SK-N-SH (cell line): Measurements from ENCODE around the gene LRP6. TPM values are rescaled to one million over a fixed set of nuclear protein-coding genes. Genes with fewer than 3 reads are reported as not detected.

ENCODE experiments used
- CTCF ChIA-PET: fragments of 300-600, 350-600 bp; formaldehyde crosslinking; extraction: SDS; loops from one replicate; lab custom pipeline; 2021; lab: Yijun Ruan, JAX
- POLR2A ChIA-PET: fragments of 350-600 bp; sonication (Branson Sonifier 250); formaldehyde crosslinking; extraction: SDS; loops from one replicate; lab custom pipeline; 2020; ENCODE audit warnings: antibody characterized with exemption, inconsistent platforms; lab: Yijun Ruan, JAX
- DNase-seq: peaks from one replicate; pipeline ENCODE4 v3.0.0; 2012
- H2AFZ ChIP-seq: fragments of 200-600 bp; sonication (generic); 2 replicates; pipeline ENCODE4 v1.8.1; 2016; ENCODE audit warnings: antibody characterized with exemption, mild to moderate bottlenecking, low read depth
- H3F3A ChIP-seq: fragments of 200-600 bp; sonication (generic); replicated peaks from 2 replicates; pipeline ENCODE3; 2016; ENCODE audit warnings: antibody characterized with exemption, mild to moderate bottlenecking; ENCODE audit not compliant: insufficient read depth
- H3K27ac ChIP-seq, 2 experiments: fragments of 200-500 bp in 1 of 2; fragments of 200-600 bp in 1 of 2; sonication (Bioruptor generic) in 1 of 2; sonication (generic), shearing (Covaris generic) in 1 of 2; 2 replicates each; pipeline versions ENCODE4 v1.5.1 to v1.6.1; 2014 to 2016; ENCODE audit warnings: low read depth in 2 of 2, inconsistent platforms in 1 of 2, low read length in 1 of 2, mild to moderate bottlenecking in 1 of 2, mixed read lengths in 1 of 2
- H3K27me3 ChIP-seq: fragments of 200-600 bp; sonication (generic), shearing (Covaris generic); 2 replicates; pipeline ENCODE4 v1.6.1; 2016; ENCODE audit warnings: mixed run types; ENCODE audit not compliant: insufficient read depth
- H3K36me3 ChIP-seq, 2 experiments: fragments of 200-500 bp in 1 of 2; fragments of 200-600 bp in 1 of 2; sonication (Bioruptor generic) in 1 of 2; sonication (generic) in 1 of 2; replicated peaks in 1 of 2; 2 replicates each; pipeline versions ENCODE3 to v1.5.1; 2014 to 2016; ENCODE audit warnings: low read length in 1 of 2, mild to moderate bottlenecking in 1 of 2; ENCODE audit not compliant: insufficient read depth in 2 of 2, control insufficient read depth in 1 of 2
- H3K4me1 ChIP-seq, 2 experiments: fragments of 200-500 bp in 1 of 2; fragments of 200-600 bp in 1 of 2; sonication (Bioruptor generic) in 1 of 2; sonication (generic), shearing (Covaris generic) in 1 of 2; 2 replicates each; pipeline versions ENCODE4 v1.5.1 to v1.6.1; 2014 to 2016; ENCODE audit warnings: low read depth in 1 of 2, low read length in 1 of 2, mixed run types in 1 of 2; ENCODE audit not compliant: insufficient read depth in 2 of 2, control insufficient read depth in 1 of 2
- H3K4me2 ChIP-seq: fragments of 200-600 bp; sonication (generic), shearing (Covaris generic); 2 replicates; pipeline ENCODE4 v1.6.1; 2017; ENCODE audit warnings: mixed run types
- H3K4me3 ChIP-seq, 2 experiments: fragments of 200-500 bp in 1 of 2; fragments of 200-600 bp in 1 of 2; sonication (Bioruptor generic) in 1 of 2; sonication (generic), shearing (Covaris generic) in 1 of 2; 2 replicates each; pipeline versions ENCODE4 v1.5.1 to v1.8.1; 2014 to 2016; ENCODE audit warnings: low read depth in 2 of 2, inconsistent platforms in 1 of 2, low read length in 1 of 2, mild to moderate bottlenecking in 1 of 2, mixed read lengths in 1 of 2, moderate library complexity in 1 of 2
- H3K79me2 ChIP-seq: fragments of 200-600 bp; sonication (generic); 2 replicates; pipeline ENCODE4 v1.8.1; 2017; ENCODE audit warnings: mild to moderate bottlenecking; ENCODE audit not compliant: insufficient read depth
- H3K9ac ChIP-seq: fragments of 200-600 bp; sonication (generic); 2 replicates; pipeline ENCODE4 v1.6.1; 2017; ENCODE audit warnings: mixed run types
- H3K9me2 ChIP-seq: fragments of 200-600 bp; sonication (generic); 2 replicates; pipeline ENCODE4 v1.6.1; 2017; ENCODE audit warnings: mixed run types
- H3K9me3 ChIP-seq: fragments of 200-600 bp; sonication (generic); 2 replicates; pipeline ENCODE4 v1.6.1; 2017; ENCODE audit warnings: mixed run types, mild to moderate bottlenecking, moderate library complexity
- H4K20me1 ChIP-seq: fragments of 200-600 bp; sonication (generic); 2 replicates; pipeline ENCODE4 v1.6.1; 2017; ENCODE audit warnings: mild to moderate bottlenecking, mixed run types; ENCODE audit not compliant: insufficient read depth
- ELF1 ChIP-seq: IDR thresholded peaks from 2 replicates; pipeline ENCODE4 v1.4.0; 2012
- EP300 ChIP-seq, 2 experiments: IDR thresholded peaks; 2 replicates each; pipeline versions ENCODE4 v1.4.0 to v1.6.1; 2012; ENCODE audit warnings: borderline replicate concordance in 1 of 2, low read depth in 1 of 2, low read length in 1 of 2
- FOXM1 ChIP-seq: IDR thresholded peaks from 2 replicates; pipeline ENCODE4 v1.4.0; 2012; ENCODE audit warnings: low read depth, mild to moderate bottlenecking
- JUND ChIP-seq: IDR thresholded peaks from 2 replicates; pipeline ENCODE4 v1.4.0; 2012
- MEF2A ChIP-seq: IDR thresholded peaks from 2 replicates; pipeline ENCODE4 v1.4.0; 2012; ENCODE audit warnings: low read depth, borderline replicate concordance
- MXI1 ChIP-seq: IDR thresholded peaks from 2 replicates; pipeline ENCODE4 v1.6.1; 2012; ENCODE audit warnings: mild to moderate bottlenecking, low read depth, low read length, improper control_type of control experiment
- NFIC ChIP-seq: IDR thresholded peaks from 2 replicates; pipeline ENCODE4 v1.4.0; 2012; ENCODE audit warnings: borderline replicate concordance
- POLR2AphosphoS5 ChIP-seq: IDR thresholded peaks from 2 replicates; pipeline ENCODE4 v1.6.1; 2012; ENCODE audit warnings: low read depth, low read length
- RAD21 ChIP-seq: IDR thresholded peaks from 2 replicates; pipeline ENCODE4 v1.6.1; 2012; ENCODE audit warnings: mild to moderate bottlenecking, low read length
- RXRA ChIP-seq: IDR thresholded peaks from 2 replicates; pipeline ENCODE4 v1.4.0; 2012; ENCODE audit warnings: low read depth, mild to moderate bottlenecking, borderline replicate concordance
- SMC3 ChIP-seq: IDR thresholded peaks from 2 replicates; pipeline ENCODE4 v1.6.1; 2012; ENCODE audit warnings: low read depth, low read length, improper control_type of control experiment
- TAF1 ChIP-seq: IDR thresholded peaks from 2 replicates; pipeline ENCODE4 v1.6.1; 2012; ENCODE audit warnings: low read depth, mild to moderate bottlenecking, low read length, moderate library complexity, borderline replicate concordance
- TCF12 ChIP-seq: IDR thresholded peaks from 2 replicates; pipeline ENCODE4 v1.4.0; 2012
- YY1 ChIP-seq: IDR thresholded peaks from 2 replicates; pipeline ENCODE4 v1.4.0; 2012; ENCODE audit warnings: low read depth, mild to moderate bottlenecking
- WGBS: methylation state at CpG from one replicate; pipeline ENCODE4 v1.1.6; 2017; ENCODE audit warnings: low lambda C conversion rate; 5-methylcytosine and 5-hydroxymethylcytosine counted together
- polyA plus RNA-seq, 3 experiments: library from polyadenylated mRNA; depleted of rRNA; stranded (reverse); fragments of >200 nt; gene quantifications; 2 replicates each; pipeline ENCODE4 v1.2.3, GENCODE V29; 2012
- TF ChIP-seq, protein P1 (sequence below): IDR thresholded peaks from 2 replicates; pipeline ENCODE4 v1.6.1; 2012; ENCODE audit warnings: mild to moderate bottlenecking, low read depth, low read length, moderate library complexity
- TF ChIP-seq, protein P2 (sequence below): IDR thresholded peaks from 2 replicates; pipeline ENCODE4; 2012
- TF ChIP-seq, protein P3 (sequence below): IDR thresholded peaks from 2 replicates; pipeline ENCODE4 v1.4.0; 2012; ENCODE audit warnings: low read depth
- TF ChIP-seq, protein P4 (sequence below): fragments of 150-350 bp; IDR thresholded peaks from 2 replicates; pipeline ENCODE4 v1.6.1; 2017; ENCODE audit warnings: antibody characterized with exemption, low read length, low read depth, borderline replicate concordance

Gene LRP6
- polyA plus RNA-seq, 1 of the 3 experiments (the other 2 are of a cell fraction): 13.7 TPM

DNA sequence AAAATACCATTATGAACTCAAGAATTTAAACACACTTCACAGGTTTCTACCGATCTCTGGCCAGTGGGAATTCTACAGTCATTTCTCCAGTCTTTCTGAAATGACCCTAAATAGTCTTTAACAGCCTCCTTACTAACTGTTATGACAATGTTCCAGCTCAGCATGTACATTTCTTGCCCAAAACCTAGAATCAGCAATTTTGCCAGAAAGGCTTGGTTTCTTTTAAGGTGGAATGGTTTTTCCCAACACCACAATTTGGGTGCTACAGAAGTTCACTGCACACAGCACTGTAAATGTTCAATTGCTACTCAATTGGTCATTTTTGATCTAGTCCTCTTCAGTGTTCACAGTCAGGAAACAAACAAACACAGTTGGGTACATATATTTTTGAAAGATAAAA, 69.7 kb downstream of the LRP6 start:
- DNase-seq: no peak
- H3K27me3 ChIP-seq: no peaks in the 10 kb centered on the region
- 19% methylated on average over 1 of the region's 1 CpG for WGBS
- no peak overlapping the region for H3K4me3 ChIP-seq
- no peak for TF ChIP-seq MEF2A
- no peak for TF ChIP-seq RXRA
- TF ChIP-seq JUND: no peak
- TF ChIP-seq, protein P1, sequence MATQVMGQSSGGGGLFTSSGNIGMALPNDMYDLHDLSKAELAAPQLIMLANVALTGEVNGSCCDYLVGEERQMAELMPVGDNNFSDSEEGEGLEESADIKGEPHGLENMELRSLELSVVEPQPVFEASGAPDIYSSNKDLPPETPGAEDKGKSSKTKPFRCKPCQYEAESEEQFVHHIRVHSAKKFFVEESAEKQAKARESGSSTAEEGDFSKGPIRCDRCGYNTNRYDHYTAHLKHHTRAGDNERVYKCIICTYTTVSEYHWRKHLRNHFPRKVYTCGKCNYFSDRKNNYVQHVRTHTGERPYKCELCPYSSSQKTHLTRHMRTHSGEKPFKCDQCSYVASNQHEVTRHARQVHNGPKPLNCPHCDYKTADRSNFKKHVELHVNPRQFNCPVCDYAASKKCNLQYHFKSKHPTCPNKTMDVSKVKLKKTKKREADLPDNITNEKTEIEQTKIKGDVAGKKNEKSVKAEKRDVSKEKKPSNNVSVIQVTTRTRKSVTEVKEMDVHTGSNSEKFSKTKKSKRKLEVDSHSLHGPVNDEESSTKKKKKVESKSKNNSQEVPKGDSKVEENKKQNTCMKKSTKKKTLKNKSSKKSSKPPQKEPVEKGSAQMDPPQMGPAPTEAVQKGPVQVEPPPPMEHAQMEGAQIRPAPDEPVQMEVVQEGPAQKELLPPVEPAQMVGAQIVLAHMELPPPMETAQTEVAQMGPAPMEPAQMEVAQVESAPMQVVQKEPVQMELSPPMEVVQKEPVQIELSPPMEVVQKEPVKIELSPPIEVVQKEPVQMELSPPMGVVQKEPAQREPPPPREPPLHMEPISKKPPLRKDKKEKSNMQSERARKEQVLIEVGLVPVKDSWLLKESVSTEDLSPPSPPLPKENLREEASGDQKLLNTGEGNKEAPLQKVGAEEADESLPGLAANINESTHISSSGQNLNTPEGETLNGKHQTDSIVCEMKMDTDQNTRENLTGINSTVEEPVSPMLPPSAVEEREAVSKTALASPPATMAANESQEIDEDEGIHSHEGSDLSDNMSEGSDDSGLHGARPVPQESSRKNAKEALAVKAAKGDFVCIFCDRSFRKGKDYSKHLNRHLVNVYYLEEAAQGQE: no peak
- TF ChIP-seq SMC3: no peak
- no peak for TF ChIP-seq RAD21
- no peak for TF ChIP-seq EP300 (IDR thresholded peaks at IDR 0.05; ENCODE audit: borderline replicate concordance in 1 of 2, low read depth in 1 of 2, low read length in 1 of 2)
- TF ChIP-seq, protein P2, sequence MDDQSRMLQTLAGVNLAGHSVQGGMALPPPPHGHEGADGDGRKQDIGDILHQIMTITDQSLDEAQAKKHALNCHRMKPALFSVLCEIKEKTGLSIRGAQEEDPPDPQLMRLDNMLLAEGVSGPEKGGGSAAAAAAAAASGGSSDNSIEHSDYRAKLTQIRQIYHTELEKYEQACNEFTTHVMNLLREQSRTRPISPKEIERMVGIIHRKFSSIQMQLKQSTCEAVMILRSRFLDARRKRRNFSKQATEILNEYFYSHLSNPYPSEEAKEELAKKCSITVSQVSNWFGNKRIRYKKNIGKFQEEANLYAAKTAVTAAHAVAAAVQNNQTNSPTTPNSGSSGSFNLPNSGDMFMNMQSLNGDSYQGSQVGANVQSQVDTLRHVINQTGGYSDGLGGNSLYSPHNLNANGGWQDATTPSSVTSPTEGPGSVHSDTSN: no peak
- no peak for TF ChIP-seq ELF1
- TF ChIP-seq FOXM1: no peak
- no peak for TF ChIP-seq MXI1
- TF ChIP-seq, protein P3, sequence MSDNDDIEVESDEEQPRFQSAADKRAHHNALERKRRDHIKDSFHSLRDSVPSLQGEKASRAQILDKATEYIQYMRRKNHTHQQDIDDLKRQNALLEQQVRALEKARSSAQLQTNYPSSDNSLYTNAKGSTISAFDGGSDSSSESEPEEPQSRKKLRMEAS: no peak
- TF ChIP-seq YY1: no peak
- TF ChIP-seq TCF12: no peak
- no peak for TF ChIP-seq POLR2AphosphoS5
- H3F3A ChIP-seq: peaks cover 11% of the 10 kb centered on the region
- peaks cover 21% of the 10 kb centered on the region for H3K79me2 ChIP-seq
- no peaks in the 10 kb centered on the region for H4K20me1 ChIP-seq
- CTCF ChIA-PET: no interaction called here
- H3K9me3 ChIP-seq: 0 out of 2 replicates have a peak, but pooled peaks cover 7% of the 10 kb centered on the region
- peaks cover 16 to 50% of the 10 kb centered on the region in 2 experiments for H3K36me3 ChIP-seq
- no peaks in the 10 kb centered on the region; a peak in 2 of 4 replicates for H3K4me1 ChIP-seq
- no peak overlapping the region for H3K4me2 ChIP-seq
- no peak overlapping the region for H3K9ac ChIP-seq
- H2AFZ ChIP-seq: no peak overlapping the region
- H3K9me2 ChIP-seq: no peaks in the 10 kb centered on the region
- POLR2A ChIA-PET: no interaction called here
- H3K27ac ChIP-seq: no peak overlapping the region

DNA sequence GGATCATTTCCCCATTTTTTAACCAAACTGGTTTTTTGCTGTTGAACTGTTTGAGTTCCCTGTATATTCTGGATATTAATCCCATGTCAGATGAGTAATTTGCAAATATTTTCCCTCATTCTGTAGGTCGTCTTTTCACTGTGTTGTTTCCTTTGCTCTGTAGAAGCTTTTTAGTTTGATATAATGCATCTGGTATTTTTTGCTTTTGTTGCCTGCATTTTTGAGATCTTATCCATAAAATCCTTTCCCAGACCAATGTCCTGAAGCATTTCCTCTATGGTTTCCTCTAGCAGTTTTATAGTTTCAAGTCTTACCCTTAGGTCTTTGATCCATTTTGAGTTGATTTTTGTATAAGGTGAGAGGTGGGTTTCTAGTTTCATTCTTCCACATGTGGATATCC, 71.3 kb downstream of the LRP6 start:
- no peaks in the 10 kb centered on the region for H3K27me3 ChIP-seq
- H3K36me3 ChIP-seq: peaks cover 16 to 42% of the 10 kb centered on the region in 2 experiments
- H3F3A ChIP-seq: peaks cover 11% of the 10 kb centered on the region
- H3K4me2 ChIP-seq: no peak overlapping the region
- TF ChIP-seq NFIC (no peak), JUND (no peak), TAF1 (no peak), RXRA (no peak), YY1 (no peak)
- TF ChIP-seq, protein P4, sequence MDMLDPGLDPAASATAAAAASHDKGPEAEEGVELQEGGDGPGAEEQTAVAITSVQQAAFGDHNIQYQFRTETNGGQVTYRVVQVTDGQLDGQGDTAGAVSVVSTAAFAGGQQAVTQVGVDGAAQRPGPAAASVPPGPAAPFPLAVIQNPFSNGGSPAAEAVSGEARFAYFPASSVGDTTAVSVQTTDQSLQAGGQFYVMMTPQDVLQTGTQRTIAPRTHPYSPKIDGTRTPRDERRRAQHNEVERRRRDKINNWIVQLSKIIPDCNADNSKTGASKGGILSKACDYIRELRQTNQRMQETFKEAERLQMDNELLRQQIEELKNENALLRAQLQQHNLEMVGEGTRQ: no peak
- H3K9ac ChIP-seq: no peak overlapping the region
- POLR2A ChIA-PET: no interaction called here
- no peak overlapping the region for H3K27ac ChIP-seq
- 15% methylated on average over 1 of the region's 1 CpG for WGBS
- CTCF ChIA-PET: no interaction called here
- H3K9me3 ChIP-seq: 0 out of 2 replicates have a peak, but pooled peaks cover 7% of the 10 kb centered on the region
- H3K9me2 ChIP-seq: no peaks in the 10 kb centered on the region
- H3K79me2 ChIP-seq: peaks cover 34% of the 10 kb centered on the region
- H3K4me1 ChIP-seq: peaks cover 2 to 7% of the 10 kb centered on the region in 2 experiments; a peak in 3 of 4 replicates
- H4K20me1 ChIP-seq: no peaks in the 10 kb centered on the region
- H2AFZ ChIP-seq: no peak overlapping the region
- no peak for DNase-seq
- H3K4me3 ChIP-seq: no peak overlapping the region
